Neural progenitor cell (in vitro differentiated cells): ENCODE measurements around the gene TMPRSS4.

ENCODE experiments used
- CTCF ChIP-seq: fragments of 200-600 bp; sonication (generic); IDR thresholded peaks from 2 replicates; pipeline ENCODE4 v1.5.1; 2017; ENCODE audit warnings: antibody characterized with exemption, mild to moderate bottlenecking
- EZH2 ChIP-seq: fragments of 200-600 bp; sonication (generic); IDR thresholded peaks from 2 replicates; pipeline ENCODE4 v1.6.1; 2017; ENCODE audit warnings: antibody characterized with exemption, mild to moderate bottlenecking, moderate library complexity

GRCh38 chr11:118050208-118050891 is 26.5 kb upstream of the TMPRSS4 start:
- TF ChIP-seq CTCF (no peak), EZH2 (no peak)
